ENCODE measurements around the gene TRIP4.
A peak's percentile ranks its signal among the peaks of the same experiment; 100 is the strongest.
"Not testable (repeated sequence)": the region's sequence is repeated elsewhere in the genome, so short reads cannot be mapped to it uniquely, and the experiment has no call there.

Gene TRIP4

GRCh38 chr15:64381000-64381751 is 6.5 kb upstream of the TRIP4 start, which contains the start of gene PCLAF:
Gene PCLAF, minus strand, starts transcription at chr15:64381441. Its CDS starts 70 bp downstream, at chr15:64381371.
- peak; percentile 93 for DNase-seq (ENCODE audit: low read depth in 2 of 2)

DNA sequence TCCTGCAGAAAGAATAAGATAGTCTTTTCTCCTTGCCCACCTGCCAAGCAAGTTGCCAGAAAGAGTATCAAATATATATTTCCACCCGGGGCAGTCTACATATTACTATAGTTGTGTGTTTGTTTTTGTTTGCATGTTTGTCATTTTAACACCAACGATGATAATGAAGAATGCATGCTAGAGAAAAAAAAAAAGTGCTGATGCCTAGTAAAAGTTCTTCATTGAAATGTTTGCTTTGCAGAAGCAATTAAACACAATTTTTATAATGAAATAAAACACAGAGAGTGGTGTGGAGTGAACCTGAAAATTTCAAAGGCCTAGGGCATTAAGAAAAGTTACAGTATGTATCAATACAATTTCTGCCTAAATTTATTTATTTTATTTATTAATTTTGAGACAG is 3.9 kb upstream of the TRIP4 start:
- DNase-seq (ENCODE audit: low read depth in 2 of 2): no peak

DNA sequence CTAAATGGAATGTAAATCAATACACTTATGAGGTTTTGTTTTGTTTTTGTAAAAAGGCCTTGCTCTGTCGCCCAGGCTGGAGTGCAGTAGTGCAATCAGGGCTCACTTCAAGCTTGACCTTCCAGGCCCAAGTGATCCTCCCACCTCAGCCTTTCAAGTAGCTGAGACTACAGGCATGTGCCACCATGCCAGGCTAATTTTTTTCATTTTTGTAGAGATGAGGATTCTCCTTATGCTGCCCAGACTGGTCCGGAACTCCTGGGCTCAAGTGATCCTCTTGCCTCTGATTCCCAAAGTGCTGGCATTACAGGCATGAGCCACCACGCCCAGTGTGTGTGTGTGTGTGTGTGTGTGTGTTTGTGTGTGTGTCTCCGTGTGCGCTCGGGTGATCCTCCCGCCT is 1.3 kb upstream of the TRIP4 start:
- no peak for DNase-seq (ENCODE audit: low read depth in 2 of 2)

GRCh38 chr15:64389036-64389435 is 1.4 kb downstream of the TRIP4 start:
- DNase-seq (ENCODE audit: low read depth in 2 of 2): no peak

- DNase-seq (ENCODE audit: low read depth in 2 of 2): not testable (repeated sequence)
These were observed 4.8 kb downstream of the TRIP4 start for GRCh38 chr15:64392471-64392870.

GRCh38 chr15:64396789-64397188 is 9.2 kb downstream of the TRIP4 start:
- DNase-seq (ENCODE audit: low read depth in 2 of 2): no peak

DNA sequence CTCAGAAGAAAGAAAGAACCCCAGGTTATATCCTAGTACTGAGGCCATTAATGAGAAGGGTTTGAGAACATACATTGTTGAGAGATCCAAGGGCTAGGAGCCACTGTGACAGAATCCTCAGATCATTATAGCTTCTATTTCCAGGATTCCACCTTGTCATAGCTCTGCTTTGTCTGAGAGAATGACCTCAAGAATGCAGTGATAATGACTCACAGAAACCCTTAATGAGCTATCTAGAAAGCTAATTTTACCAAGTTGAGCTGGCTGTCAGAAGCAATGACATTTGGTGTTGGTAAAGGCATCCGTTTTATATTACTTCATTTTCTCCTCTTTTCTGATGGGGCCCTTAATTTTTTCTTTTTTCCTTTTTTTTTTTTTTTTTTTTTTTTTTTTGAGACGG is 10.9 kb downstream of the TRIP4 start:
- DNase-seq (ENCODE audit: low read depth in 2 of 2): no peak

- DNase-seq (ENCODE audit: low read depth in 2 of 2): no peak
These were observed 12.9 kb downstream of the TRIP4 start for GRCh38 chr15:64400583-64400982.

DNA sequence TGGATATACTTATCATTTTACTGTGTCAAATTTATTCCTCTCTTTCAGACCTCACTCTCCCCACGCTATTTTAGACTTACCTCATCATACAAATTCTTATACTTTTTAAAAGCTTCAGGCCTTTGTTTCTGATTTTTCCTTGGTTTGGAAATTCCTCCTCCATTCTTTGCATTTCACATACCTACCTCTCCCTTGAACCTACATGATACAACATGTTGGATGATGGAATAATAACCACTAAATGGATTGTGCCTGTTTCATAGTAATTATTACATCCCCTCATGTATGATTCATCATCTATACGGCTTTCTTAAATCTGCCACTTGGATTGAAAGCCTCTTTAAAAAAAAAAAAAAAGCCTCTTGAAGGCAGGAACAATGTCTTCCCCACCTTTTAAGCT is 24.6 kb downstream of the TRIP4 start:
- no peak for DNase-seq (ENCODE audit: low read depth in 2 of 2)

GRCh38 chr15:64422697-64423096 is 35.1 kb downstream of the TRIP4 start:
- no peak for DNase-seq (ENCODE audit: low read depth in 2 of 2)

GRCh38 chr15:64423970-64424369 is 36.3 kb downstream of the TRIP4 start:
- no peak for DNase-seq (ENCODE audit: low read depth in 2 of 2)

GRCh38 chr15:64425221-64425620 is 37.6 kb downstream of the TRIP4 start:
- no peak for DNase-seq (ENCODE audit: low read depth in 2 of 2)

GRCh38 chr15:64426845-64427465 is 39.3 kb downstream of the TRIP4 start:
- DNase-seq (ENCODE audit: low read depth in 2 of 2): no peak

DNA sequence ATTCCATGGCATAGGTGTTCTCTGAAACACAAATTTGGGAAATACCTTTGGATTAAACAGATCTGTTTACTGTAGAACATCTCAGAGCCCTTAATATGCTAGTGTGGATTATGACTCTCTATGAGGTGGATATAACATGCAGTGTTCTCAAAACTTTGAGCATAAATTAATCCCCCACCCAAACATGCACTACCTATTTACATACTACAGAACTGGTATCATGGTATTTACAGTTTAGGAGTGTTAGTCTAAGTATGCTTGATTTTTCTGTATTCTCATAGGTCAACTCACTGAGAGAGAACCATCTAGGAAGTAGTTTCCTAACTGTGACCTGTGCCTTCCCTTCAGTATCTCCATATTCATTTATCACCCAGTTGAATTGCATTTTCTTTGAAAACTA is 41.8 kb downstream of the TRIP4 start:
- no peak for DNase-seq (ENCODE audit: low read depth in 2 of 2)

DNA sequence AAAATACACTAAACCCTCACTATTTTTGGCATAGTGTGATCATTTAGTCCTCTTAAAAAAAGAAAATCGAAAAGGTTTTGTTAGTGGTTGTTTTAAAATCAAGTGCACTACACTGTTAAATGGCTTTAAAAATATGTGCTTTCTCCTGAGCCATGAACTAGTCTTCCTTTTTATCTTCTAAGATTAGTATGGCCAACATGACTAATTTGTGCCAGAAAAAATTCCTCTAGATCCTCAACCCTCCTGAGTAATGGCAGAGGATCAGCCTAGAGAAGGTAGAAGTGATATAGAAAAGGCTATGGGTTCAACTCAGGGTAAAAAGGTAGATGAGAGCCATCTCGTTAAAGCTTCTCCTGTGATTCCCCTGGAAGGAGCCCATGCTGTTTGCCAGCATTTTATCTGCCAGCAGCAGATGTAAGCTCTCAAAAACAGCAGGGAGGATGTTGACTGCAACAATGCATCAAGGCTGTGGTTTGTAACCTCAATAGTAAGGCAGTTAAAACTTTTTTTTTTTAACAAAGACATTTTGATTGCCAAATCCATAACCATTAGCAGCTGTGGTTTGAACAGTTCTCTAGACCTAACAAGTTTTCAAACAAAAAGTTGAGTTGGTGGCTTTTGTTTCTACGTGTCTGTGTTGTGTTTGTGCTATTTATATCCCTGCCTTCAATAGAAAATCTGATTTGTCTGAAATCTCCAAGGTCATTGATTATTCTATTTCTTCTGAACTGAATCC is 42.5 kb downstream of the TRIP4 start:
- no peak for DNase-seq (ENCODE audit: low read depth in 2 of 2)

GRCh38 chr15:64437982-64438381 is 50.3 kb downstream of the TRIP4 start:
- DNase-seq (ENCODE audit: low read depth in 2 of 2): no peak

DNA sequence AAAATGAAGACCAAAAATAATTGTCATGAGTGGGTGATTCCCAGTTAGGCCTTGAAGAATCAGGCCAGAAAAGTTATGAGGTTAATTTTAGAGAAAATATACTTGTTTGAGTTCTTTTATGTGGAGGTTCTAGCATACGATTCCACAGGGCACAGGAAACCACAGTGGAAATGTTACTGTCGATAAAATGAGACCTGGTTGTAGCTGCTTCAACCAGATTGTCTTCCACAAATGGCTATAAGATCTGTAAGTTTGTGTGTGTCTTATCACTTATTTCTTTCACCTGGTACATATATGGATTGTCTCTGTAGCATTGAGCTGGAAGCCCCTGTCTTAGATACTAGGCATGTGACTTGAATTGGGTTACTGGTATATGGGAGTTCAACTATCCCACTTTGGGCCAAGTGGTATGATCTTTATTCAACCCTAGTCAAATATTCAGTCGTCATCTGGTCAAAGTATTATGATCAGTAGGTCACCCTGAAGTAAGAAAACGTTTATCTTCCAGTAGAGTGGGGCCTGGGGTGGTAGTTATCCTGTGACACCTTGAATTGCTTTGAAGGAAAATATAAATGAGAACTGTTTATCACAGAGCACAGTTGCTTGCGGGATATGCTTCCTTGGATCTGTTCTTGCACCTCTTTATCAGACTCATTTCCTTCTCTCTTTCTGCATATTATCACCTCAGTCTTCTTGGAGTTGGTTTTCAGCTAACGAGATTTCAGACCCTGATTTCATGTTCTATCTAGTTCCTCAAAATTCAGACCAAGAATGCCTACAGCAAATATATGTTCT is 51.2 kb downstream of the TRIP4 start:
- DNase-seq (ENCODE audit: low read depth in 2 of 2): no peak

DNA sequence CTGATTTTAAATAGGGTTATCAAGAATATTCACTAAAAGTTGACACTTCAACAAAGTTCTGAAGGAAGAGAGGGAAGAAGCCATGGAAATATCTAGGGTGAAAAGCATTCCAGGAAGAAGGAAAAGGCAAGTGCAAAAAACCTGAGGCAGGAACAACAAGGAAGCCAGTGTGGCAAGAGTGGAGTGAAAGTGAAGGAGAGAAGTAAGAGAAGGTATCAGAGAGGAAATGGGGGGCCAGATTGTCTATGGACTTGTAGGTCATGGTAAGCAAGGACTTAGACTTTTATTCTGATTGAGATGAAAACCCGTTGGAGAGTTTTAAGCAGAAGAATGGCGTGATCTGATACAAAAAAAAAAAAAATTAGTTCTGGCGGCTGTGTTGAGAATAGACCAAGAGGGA is 54.2 kb downstream of the TRIP4 start:
- DNase-seq (ENCODE audit: low read depth in 2 of 2): no peak

DNA sequence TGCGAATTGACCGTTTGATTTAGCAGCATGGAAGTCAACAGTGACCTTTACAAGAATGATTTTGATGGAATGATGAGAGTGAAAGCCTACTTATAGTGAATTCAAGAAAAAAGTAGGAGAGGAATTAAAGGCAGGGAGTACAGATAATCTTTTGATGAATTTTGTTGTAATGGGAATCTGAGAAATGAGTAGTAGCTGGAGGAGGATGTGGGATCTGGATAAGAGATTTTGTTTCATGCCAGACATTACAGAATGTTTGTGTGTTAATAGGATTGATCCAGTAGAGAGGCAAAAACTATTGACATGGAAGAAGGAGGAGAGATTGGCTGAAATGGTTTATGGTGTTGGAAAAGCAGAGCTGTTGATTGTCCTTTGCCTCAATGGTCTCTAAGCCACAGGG is 55.4 kb downstream of the TRIP4 start:
- no peak for DNase-seq (ENCODE audit: low read depth in 2 of 2)

GRCh38 chr15:64443747-64444621 is 56.3 kb downstream of the TRIP4 start:
- no peak for DNase-seq (ENCODE audit: low read depth in 2 of 2)

GRCh38 chr15:64444836-64445235 is 57.2 kb downstream of the TRIP4 start:
- DNase-seq (ENCODE audit: low read depth in 2 of 2): no peak

Data from stimulated activated CD8-positive, alpha-beta memory T cell treated with anti-CD3 and anti-CD28 coated beads, Interleukin-2, amount 100 ng/mL, for 48 hours (primary cell).